Activated CD4-positive, alpha-beta T cell treated with anti-CD3 and anti-CD28 coated beads, Interleukin-2, amount 50 U/mL, for 24 hours (primary cell): ENCODE measurements around the gene PEA15.

Source experiments
- DNase-seq, 2 donors: peaks; one replicate each; pipeline ENCODE4 v3.0.0-alpha.2; 2020; ENCODE audit warnings: low read depth in 1 of 2, low spot score in 1 of 2

Gene PEA15

GRCh38 chr1:160178731-160179130 lies 26.5 kb upstream of the PEA15 start:
- no peak for DNase-seq

DNA sequence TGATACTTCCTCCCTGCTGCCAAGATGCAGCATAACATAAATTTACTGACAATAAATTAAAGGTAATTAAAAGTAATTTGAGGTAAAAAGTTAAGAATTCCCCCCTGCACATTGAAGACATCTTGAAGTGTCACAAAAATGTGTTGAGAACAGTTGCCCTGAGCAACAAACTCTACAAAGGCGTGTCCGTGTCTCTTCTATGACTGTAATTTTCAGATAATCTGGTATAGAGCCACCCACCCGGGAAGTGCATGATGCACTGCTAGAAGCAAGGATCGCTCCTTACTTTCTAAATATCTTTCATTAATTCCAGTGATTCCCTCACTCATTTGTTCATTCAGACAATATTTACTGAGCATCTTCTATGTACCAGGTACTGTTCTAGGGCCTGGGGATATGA lies 25.8 kb upstream of the PEA15 start:
- DNase-seq = no peak

DNA sequence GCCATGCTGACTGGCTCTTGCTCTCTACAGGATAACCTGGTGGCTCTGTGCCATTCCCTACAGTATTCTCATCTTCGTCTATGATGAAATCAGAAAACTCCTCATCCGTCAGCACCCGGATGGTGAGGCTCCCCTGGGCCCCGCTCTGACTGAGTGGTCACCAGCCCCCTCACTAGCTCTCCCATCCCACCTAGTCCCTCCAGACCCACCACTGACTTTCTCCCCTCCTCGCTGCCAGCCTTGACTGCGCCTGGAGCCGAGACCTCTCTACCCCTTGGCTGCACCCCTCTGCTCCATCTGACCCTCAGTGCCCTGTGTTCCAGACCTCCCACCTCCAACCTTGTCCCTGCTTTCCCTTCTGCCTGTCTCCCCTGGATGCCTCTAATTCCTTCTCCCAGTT lies 18.9 kb upstream of the PEA15 start:
- no peak for DNase-seq

- no peak for DNase-seq
These were observed 18.5 kb upstream of the PEA15 start for GRCh38 chr1:160186729-160187128.

DNA sequence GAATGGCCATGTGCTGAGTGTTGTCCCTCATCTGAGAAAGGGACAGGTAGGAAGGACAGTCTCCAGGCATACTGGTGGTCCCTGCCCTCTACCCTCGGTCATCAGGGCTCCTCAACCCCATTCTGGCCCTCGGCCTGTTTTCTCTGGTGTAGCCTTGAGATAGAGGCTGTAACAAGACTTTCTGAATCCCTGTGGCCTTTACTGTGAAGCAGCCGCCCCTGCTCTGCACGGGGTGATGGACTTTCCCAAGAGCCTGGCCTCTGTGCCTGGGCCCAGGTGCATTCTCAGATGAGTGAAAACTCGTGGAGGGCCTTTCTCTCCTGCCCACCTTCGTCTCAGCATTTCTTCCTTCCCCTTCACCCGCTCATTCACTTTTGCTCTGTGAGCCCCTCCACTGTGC lies 17.8 kb upstream of the PEA15 start:
- no peak for DNase-seq

DNA sequence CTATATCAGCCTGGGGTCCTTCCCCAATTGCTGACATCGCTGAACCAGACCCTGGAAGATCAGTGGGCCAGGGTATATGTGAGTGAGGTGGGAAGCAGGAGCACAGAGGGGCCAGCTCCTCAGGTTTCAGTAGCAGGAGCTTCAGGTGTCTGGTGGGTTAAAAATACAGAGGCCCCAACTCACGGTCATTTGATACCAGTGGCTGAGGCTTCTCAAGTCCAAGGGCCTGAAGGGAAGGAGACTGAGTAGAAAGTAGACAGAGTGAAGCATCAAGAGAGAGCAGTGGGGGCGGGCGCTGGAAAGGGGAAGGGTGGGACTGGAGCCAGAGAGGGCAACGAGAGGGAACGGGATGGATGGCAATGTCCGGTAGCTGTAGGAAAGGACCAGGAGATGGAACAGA lies 16.8 kb upstream of the PEA15 start:
- no peak for DNase-seq

DNA sequence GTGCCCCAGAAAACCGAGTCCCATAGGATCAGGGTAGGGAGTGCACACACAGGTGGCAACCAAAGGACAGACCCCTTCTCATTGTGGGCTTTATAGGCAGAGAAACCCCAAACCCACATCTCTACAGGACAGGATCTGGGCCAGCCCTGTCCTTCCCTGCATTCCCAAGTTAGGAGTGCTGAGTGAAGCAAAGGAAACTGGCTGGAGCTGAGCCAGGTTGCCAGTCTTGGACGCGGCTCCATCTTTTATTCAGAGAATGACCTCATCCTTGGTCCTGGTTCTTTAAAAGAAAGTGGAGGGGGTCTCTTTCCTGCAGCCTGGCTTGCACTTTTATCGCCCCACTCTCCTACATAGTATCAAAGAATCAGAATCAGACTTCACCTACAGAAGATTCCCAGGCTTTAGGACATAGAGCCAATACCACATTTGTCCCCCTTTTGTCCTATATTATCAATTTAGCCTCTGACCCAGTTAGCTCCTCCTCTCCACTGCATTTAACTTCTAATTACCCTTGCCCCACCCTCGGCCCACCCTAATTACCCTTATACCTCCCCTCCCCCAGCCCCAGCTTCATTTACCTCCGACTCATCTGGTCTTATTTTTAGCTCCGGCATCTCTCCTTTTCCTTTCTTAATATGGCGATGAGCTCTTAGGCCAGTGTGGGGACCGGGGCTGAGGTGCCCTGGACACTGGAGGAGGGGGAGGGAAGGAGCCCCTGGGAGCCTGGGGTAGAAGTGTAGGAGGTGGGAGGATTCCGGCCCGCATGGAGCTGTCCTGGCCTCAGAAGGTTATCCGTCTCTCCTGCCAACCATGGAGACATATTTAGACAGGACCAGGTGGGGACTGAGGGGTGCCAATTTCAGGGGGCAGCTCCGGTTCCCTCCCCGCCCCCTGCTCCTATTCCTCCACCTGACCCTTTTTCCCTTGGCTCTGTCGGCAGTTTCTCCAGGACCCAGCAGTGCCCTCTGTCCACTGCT lies 15.2 kb upstream of the PEA15 start, which contains the start of gene CASQ1:
Gene CASQ1 (plus strand): TSS at position 927 of the 977 bp plus-strand sequence. CDS start 177 bp downstream, outside the sequence.
- no peak for DNase-seq

DNA sequence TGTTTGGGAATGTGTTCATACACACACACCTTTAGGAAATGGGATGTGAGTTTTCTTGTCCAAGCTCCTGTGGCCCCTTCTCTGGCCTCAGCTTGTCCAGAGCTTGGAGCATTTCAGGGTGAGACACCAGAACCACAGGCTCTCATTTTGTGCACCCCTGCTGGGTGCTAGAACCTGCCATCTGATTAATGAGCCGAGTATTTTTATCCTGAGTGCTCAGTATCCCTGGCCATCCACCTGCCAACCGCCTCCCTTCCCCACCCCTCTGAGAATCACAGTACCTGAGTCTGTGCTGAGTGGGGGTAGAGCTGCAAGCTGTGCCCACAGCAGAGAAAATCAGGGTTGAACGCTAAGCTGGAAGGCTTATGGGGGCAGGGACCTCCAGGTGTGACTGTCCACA lies 13.4 kb upstream of the PEA15 start:
- no peak for DNase-seq

- DNase-seq = no peak
These were observed 12.9 kb upstream of the PEA15 start for GRCh38 chr1:160192234-160192633.

DNA sequence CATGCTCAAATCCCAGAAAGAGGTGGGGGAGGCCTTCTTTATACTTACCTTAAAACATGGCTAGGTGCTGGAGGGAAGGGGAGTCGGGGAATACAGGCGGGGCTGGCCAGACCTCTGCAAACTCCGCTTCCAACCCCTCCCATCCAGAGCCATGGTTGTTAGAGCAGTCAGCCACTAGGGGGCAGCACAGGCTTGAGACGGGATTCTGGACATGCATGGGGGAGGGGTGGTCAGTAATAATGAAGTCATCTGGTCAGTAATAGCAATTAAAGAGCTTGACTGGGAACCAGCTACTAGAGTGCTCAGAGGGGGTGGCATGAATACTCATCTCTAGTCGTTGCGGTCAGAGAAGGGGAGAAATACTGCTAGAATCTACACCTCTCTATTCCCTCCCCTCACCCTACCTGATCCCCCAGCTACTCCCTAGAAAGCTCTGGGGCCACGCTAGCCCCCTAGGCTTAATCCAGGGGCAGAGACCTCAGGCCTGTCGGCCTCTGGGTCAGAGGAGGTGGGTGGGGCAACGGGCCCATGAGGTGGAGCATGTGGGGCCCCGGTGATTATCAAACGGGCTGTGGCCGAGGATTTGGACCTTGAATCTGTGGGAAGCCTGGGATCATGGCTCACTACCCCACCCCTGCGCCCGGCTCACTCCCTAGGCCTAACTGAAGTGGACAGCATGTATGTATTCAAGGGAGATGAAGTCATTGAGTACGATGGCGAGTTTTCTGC lies 11.9 kb upstream of the PEA15 start:
- peak; percentile 72 to 75 for DNase-seq

GRCh38 chr1:160193832-160194736 lies 11.1 kb upstream of the PEA15 start:
- DNase-seq = no peak

DNA sequence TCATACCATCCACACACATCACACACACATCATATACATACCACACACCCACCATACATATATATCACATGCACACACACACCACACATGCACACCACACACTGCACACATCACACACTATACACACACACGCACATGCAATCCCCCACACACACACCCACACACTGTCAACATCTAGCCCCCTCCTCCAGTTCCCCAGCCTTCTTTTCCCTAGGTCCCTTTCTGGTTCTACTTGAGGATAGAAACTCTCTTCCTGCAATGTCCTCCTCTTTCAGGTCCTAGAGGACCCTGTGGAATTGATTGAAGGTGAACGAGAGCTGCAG lies 10.5 kb upstream of the PEA15 start:
- DNase-seq = no peak

DNA sequence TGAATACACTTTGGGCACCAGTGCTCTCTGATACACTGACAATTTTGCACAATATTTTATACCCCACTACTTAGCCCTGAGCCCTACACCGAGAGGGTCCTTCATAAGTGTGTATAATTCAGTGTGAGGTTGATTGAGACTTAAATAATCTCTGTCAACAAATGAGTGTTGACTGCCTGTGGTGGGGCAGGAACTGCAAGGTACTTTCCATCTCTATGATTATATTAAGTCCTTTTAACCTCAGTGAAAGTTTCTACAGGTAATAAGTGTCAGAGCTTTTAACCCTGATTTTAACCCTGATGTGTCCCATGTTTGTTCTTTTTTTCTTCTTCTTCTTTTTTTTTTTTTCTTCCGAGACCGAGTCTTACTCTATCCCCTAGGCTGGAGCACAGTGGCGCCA lies 9.0 kb upstream of the PEA15 start:
- DNase-seq = no peak

GRCh38 chr1:160197231-160197630 lies 8.0 kb upstream of the PEA15 start:
- DNase-seq = no peak

- DNase-seq = no peak
These were observed 4.4 kb upstream of the PEA15 start for GRCh38 chr1:160200786-160201185.

- no peak for DNase-seq
These were observed 500 bp upstream of the PEA15 start for GRCh38 chr1:160204526-160205241.

GRCh38 chr1:160206036-160206389 lies 829 bp downstream of the PEA15 start:
- DNase-seq = no peak

- no peak for DNase-seq
These were observed 1.4 kb downstream of the PEA15 start for GRCh38 chr1:160206421-160207117.

DNA sequence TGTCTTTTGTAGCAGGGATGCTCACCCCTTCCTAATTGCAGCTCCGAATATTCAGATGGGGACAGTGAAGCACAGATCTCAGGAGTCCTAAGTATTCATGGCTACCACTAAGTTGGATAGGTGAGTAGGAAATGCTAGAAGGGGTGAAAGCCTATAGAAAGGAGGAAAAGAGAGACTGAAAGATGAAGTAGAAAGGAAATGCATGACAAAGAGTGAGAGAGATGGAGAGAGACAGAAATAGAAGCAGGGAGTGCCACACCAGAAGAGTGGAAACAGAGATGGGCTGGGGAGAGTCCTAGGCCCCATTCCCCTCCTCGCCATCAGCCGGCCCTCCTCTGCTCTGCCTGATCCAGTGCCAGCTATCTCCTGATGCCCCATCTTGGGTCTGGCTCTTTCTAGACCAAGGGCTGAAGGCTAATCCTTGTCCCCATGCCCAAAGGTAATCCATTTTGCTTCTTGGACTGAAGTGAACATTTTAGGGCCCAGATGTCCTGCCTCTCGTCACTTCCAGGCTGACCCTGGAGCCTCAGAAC lies 2.0 kb downstream of the PEA15 start:
- no peak for DNase-seq
